ENCODE data around the gene SERPINA5. TPM values are rescaled to one million over a fixed set of nuclear protein-coding genes. Genes with fewer than 3 reads are reported as not detected.

The SERPINA5 gene
- total and polyA plus RNA-seq, 2 of the 13 experiments (the other 11 are each of a cell fraction or from before 2014, with no cell fraction given): 449 to 498 TPM

- TF ChIP-seq ARID5B (CRISPR knock-in tag; IDR thresholded peaks at IDR 0.05) (peak; percentile 6; the same call in 1 of the 2 replicates), YY1 (IDR thresholded peaks at IDR 0.05; ENCODE audit: insufficient read depth, insufficient replicate concordance, low read depth, low read length) (no peak), PBX2 (CRISPR knock-in tag; IDR thresholded peaks at IDR 0.05) (peak; percentile 58; the same call in 1 of the 2 replicates), ARNTL (CRISPR knock-in tag; IDR thresholded peaks at IDR 0.05) (0 out of 2 replicates have a peak, but pooled peaks have one; percentile 3), STAT6 (CRISPR knock-in tag; IDR thresholded peaks at IDR 0.05; ENCODE audit: borderline replicate concordance) (no peak), DR1 (CRISPR knock-in tag; IDR thresholded peaks at IDR 0.05) (no peak), DBP (CRISPR knock-in tag; IDR thresholded peaks at IDR 0.05; ENCODE audit: not compliant biosample characterization) (no peak), PRPF4 (IDR thresholded peaks at IDR 0.05; ENCODE audit: low read depth, low read length, poor library complexity, severe bottlenecking) (no peak), ZNF597 (CRISPR knock-in tag; IDR thresholded peaks at IDR 0.05) (no peak), ZNF281 (CRISPR knock-in tag; IDR thresholded peaks at IDR 0.05; ENCODE audit: borderline replicate concordance) (0 out of 2 replicates have a peak, but pooled peaks have one; percentile 1)
Observed at GRCh38 chr14:94540031-94540794, 41.0 kb upstream of the SERPINA5 start (continued).
